ENCODE results near the gene ASCC2. TPM values are rescaled to one million over a fixed set of nuclear protein-coding genes. Genes with fewer than 3 reads are reported as not detected.

ASCC2 gene
- total and polyA plus RNA-seq, 2 donors (not counting 3 experiments of a cell fraction or from before 2014, with no cell fraction given), result 43.6 to 60.7 TPM

GRCh38 chr22:29741926-29742325, 96.1 kb downstream of the ASCC2 start:
- POLR2A ChIA-PET, result no interaction called here
- dilution Hi-C loops (cut with MboI; ENCODE audit: extremely low pct_ligation_motif_present, low sequenced_read_pairs), result no loop called here

GRCh38 chr22:29740216-29740615, 97.9 kb downstream of the ASCC2 start:
- H3K9ac ChIP-seq (replicated peaks; ENCODE audit: extremely low read depth, insufficient read depth, low read length), result no peak overlapping the region
- dilution Hi-C loops (cut with MboI; ENCODE audit: extremely low pct_ligation_motif_present, low sequenced_read_pairs) (no loop called here), intact Hi-C loops (cut with micrococcal nuclease) (no loop called here)
- H2AFZ ChIP-seq (ENCODE audit: low read depth, low read length), result no peak overlapping the region
- H3K4me3 ChIP-seq (replicated peaks in 1 of 3; ENCODE audit: insufficient read depth in 1 of 3, low read depth in 1 of 3, low read length in 3 of 3), result no peak overlapping the region
- peaks cover 0 to 4% of the 10 kb centered on the region in 2 experiments for H3K36me3 ChIP-seq (ENCODE audit: control insufficient read depth in 2 of 2, extremely low read depth in 1 of 2, insufficient read depth in 2 of 2, low read length in 2 of 2)
- H3K9me3 ChIP-seq (replicated peaks; ENCODE audit: control insufficient read depth, insufficient read depth, low read length), result no peaks in the 10 kb centered on the region
- FAIRE-seq (no peak), DNase-seq (ENCODE audit: low read depth, low spot score) (no peak)
- no peaks in the 10 kb centered on the region for H3K4me1 ChIP-seq (ENCODE audit: control insufficient read depth, extremely low read depth, insufficient read depth, low read length)
- POLR2A ChIA-PET, result no interaction called here
- BruUV-seq (replicated peaks), result no TSS peak
- no peaks in the 10 kb centered on the region for H3K27me3 ChIP-seq (ENCODE audit: control insufficient read depth in 2 of 2, insufficient read depth in 2 of 2, low read length in 2 of 2)
- H3K27ac ChIP-seq (ENCODE audit: insufficient read depth, low read depth, low read length), result no peak overlapping the region
- H3K79me2 ChIP-seq (ENCODE audit: control insufficient read depth, insufficient read depth, low read length), result no peaks in the 10 kb centered on the region
- CTCF ChIA-PET, result interaction anchor here (1.6 kb wide), 1 partner anchor 265 kb away, joined by 7 read pairs; no protein-coding TSS in a partner anchor
- H4K20me1 ChIP-seq (replicated peaks; ENCODE audit: control insufficient read depth, extremely low read depth, insufficient read depth, low read length), result no peaks in the 10 kb centered on the region
- TF ChIP-seq MAX (IDR thresholded peaks at IDR 0.05; ENCODE audit: insufficient read depth, insufficient read length), result no peak
- no peak overlapping the region for H3K4me2 ChIP-seq (ENCODE audit: insufficient read depth, low read length)
- H3K9me1 ChIP-seq (replicated peaks; ENCODE audit: control insufficient read depth, extremely low read depth, insufficient read depth, low read length), result no peaks in the 10 kb centered on the region

More at GRCh38 chr22:29741926-29742325, 96.1 kb downstream of the ASCC2 start:
- Histone ChIP-seq H3K27me3 (ENCODE audit: control insufficient read depth in 2 of 2, insufficient read depth in 2 of 2, low read length in 2 of 2) (no peaks in the 10 kb centered on the region), H3K4me2 (ENCODE audit: insufficient read depth, low read length) (no peak overlapping the region), H3K79me2 (ENCODE audit: control insufficient read depth, insufficient read depth, low read length) (no peaks in the 10 kb centered on the region), H3K4me3 (replicated peaks in 1 of 3; ENCODE audit: insufficient read depth in 1 of 3, low read depth in 1 of 3, low read length in 3 of 3) (no peak overlapping the region), H3K9me1 (replicated peaks; ENCODE audit: control insufficient read depth, extremely low read depth, insufficient read depth, low read length) (no peaks in the 10 kb centered on the region), H3K9ac (replicated peaks; ENCODE audit: extremely low read depth, insufficient read depth, low read length) (no peak overlapping the region), H2AFZ (ENCODE audit: low read depth, low read length) (no peak overlapping the region), H3K4me1 (ENCODE audit: control insufficient read depth, extremely low read depth, insufficient read depth, low read length) (no peaks in the 10 kb centered on the region), H3K27ac (ENCODE audit: insufficient read depth, low read depth, low read length) (no peak overlapping the region), H3K36me3 (ENCODE audit: control insufficient read depth in 2 of 2, extremely low read depth in 1 of 2, insufficient read depth in 2 of 2, low read length in 2 of 2) (peaks cover 0 to 4% of the 10 kb centered on the region in 2 experiments), H3K9me3 (replicated peaks; ENCODE audit: control insufficient read depth, insufficient read depth, low read length) (no peaks in the 10 kb centered on the region), H4K20me1 (replicated peaks; ENCODE audit: control insufficient read depth, extremely low read depth, insufficient read depth, low read length) (no peaks in the 10 kb centered on the region)
- TF ChIP-seq MAX (IDR thresholded peaks at IDR 0.05; ENCODE audit: insufficient read depth, insufficient read length) (no peak), EZH2 (IDR thresholded peaks at IDR 0.05; ENCODE audit: borderline replicate concordance, low read depth, low read length, severe bottlenecking) (no peak), JUN (IDR thresholded peaks at IDR 0.05; ENCODE audit: borderline replicate concordance, insufficient read depth, insufficient read length, low read depth) (no peak), MYC (IDR thresholded peaks at IDR 0.05; ENCODE audit: low read depth, low read length) (no peak), POLR2AphosphoS5 (IDR thresholded peaks at IDR 0.05; ENCODE audit: insufficient read depth, low read depth, low read length) (no peak), POLR2A (IDR thresholded peaks at IDR 0.05; ENCODE audit: low read depth, low read length) (no peak)
- CTCF ChIA-PET, result interaction anchor here (1.0 kb wide), 1 partner anchor 9 kb away, joined by 3 read pairs; no protein-coding TSS in a partner anchor
- no peak for DNase-seq (ENCODE audit: low read depth, low spot score)
- FAIRE-seq, result no peak
- BruUV-seq (replicated peaks), result no TSS peak
- intact Hi-C loops (cut with micrococcal nuclease), result no loop called here

Data from endothelial cell of umbilical vein (primary cell).